OCI-LY3 (cell line): ENCODE data around the gene SEMA5B.

ENCODE experiments used
- H2AFZ ChIP-seq: fragments of 200-600, 300-600 bp; shearing (Covaris generic); 2 replicates; pipeline ENCODE4 v1.6.0; 2014; ENCODE audit warnings: antibody characterized with exemption, low read depth, low read length
- H3K27ac ChIP-seq: fragments of 200-600, 300-600 bp; sonication (generic); 2 replicates; pipeline ENCODE4 v1.5.1; 2014; ENCODE audit warnings: mild to moderate bottlenecking, low read length, moderate library complexity, mixed read lengths
- H3K27me3 ChIP-seq: fragments of 200-600, 300-600 bp; sonication (generic); 2 replicates; pipeline ENCODE4 v1.6.1; 2014; ENCODE audit warnings: low read depth, low read length, mixed read lengths
- H3K36me3 ChIP-seq: fragments of 200-600, 300-600 bp; sonication (generic); replicated peaks from 2 replicates; pipeline ENCODE3; 2014; ENCODE audit warnings: low read depth, low read length, mixed read lengths
- H3K4me1 ChIP-seq: fragments of 300-600, 200-600 bp; sonication (generic); 2 replicates; pipeline ENCODE4 v1.6.1; 2014; ENCODE audit warnings: low read length, mixed read lengths
- H3K4me2 ChIP-seq: fragments of 200-600, 300-600 bp; sonication (generic); 2 replicates; pipeline ENCODE4 v1.6.1; 2014; ENCODE audit warnings: low read length, mixed read lengths
- H3K4me3 ChIP-seq: fragments of 300-600, 200-600 bp; sonication (generic); 2 replicates; pipeline ENCODE4 v1.5.1; 2014; ENCODE audit warnings: antibody characterized with exemption, mild to moderate bottlenecking, low read length, moderate library complexity
- H3K79me2 ChIP-seq: fragments of 300-600, 200-600 bp; shearing (Covaris generic); 2 replicates; pipeline ENCODE4 v1.6.1; 2014; ENCODE audit warnings: mild to moderate bottlenecking, low read length, mixed read lengths
- H3K9ac ChIP-seq: fragments of 300-600, 200-600 bp; shearing (Covaris generic); 2 replicates; pipeline ENCODE4 v1.6.0; 2014; ENCODE audit warnings: mild to moderate bottlenecking, low read length, moderate library complexity
- H3K9me3 ChIP-seq: fragments of 200-600, 300-600 bp; shearing (Covaris generic); 2 replicates; pipeline ENCODE4 v1.6.1; 2014; ENCODE audit warnings: low read length, mixed read lengths; ENCODE audit not compliant: insufficient read depth
- H4K20me1 ChIP-seq: fragments of 200-600, 300-600 bp; sonication (generic); 2 replicates; pipeline ENCODE4 v1.6.1; 2016; ENCODE audit warnings: low read length, mixed read lengths; ENCODE audit not compliant: insufficient read depth
- EZH2phosphoT487 ChIP-seq: fragments of 200-600 bp; shearing (Covaris generic); IDR thresholded peaks from 2 replicates; pipeline ENCODE4 v1.6.1; 2018; ENCODE audit warnings: antibody characterized with exemption, mixed run types, low read depth
- TF ChIP-seq, protein P1 (sequence below): fragments of 200-600, 300-600 bp; sonication (generic); IDR thresholded peaks from 2 replicates; pipeline ENCODE4 v1.5.1; 2014; ENCODE audit warnings: antibody characterized with exemption, low read length, low read depth

The SEMA5B gene

GRCh38 chr3:122994954-122995353 is 32.6 kb downstream of the SEMA5B start:
- H3K27ac ChIP-seq: no peak overlapping the region
- H3K79me2 ChIP-seq: no peaks in the 10 kb centered on the region
- H3K36me3 ChIP-seq: no peaks in the 10 kb centered on the region
- H3K4me2 ChIP-seq: no peak overlapping the region
- H3K9me3 ChIP-seq: no peaks in the 10 kb centered on the region
- peaks cover 6% of the 10 kb centered on the region; the same call in 1 of the 2 replicates for H3K4me1 ChIP-seq
- no peaks in the 10 kb centered on the region for H4K20me1 ChIP-seq
- H3K4me3 ChIP-seq: no peak overlapping the region
- no peak overlapping the region for H3K9ac ChIP-seq
- TF ChIP-seq, protein P1, sequence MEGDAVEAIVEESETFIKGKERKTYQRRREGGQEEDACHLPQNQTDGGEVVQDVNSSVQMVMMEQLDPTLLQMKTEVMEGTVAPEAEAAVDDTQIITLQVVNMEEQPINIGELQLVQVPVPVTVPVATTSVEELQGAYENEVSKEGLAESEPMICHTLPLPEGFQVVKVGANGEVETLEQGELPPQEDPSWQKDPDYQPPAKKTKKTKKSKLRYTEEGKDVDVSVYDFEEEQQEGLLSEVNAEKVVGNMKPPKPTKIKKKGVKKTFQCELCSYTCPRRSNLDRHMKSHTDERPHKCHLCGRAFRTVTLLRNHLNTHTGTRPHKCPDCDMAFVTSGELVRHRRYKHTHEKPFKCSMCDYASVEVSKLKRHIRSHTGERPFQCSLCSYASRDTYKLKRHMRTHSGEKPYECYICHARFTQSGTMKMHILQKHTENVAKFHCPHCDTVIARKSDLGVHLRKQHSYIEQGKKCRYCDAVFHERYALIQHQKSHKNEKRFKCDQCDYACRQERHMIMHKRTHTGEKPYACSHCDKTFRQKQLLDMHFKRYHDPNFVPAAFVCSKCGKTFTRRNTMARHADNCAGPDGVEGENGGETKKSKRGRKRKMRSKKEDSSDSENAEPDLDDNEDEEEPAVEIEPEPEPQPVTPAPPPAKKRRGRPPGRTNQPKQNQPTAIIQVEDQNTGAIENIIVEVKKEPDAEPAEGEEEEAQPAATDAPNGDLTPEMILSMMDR: no peak
- TF ChIP-seq EZH2phosphoT487: no peak
- no peak overlapping the region for H2AFZ ChIP-seq
- H3K27me3 ChIP-seq: peaks cover 46% of the 10 kb centered on the region

- Histone ChIP-seq H2AFZ (no peak overlapping the region), H3K27ac (no peak overlapping the region), H3K4me1 (no peaks in the 10 kb centered on the region; the same call in 1 of the 2 replicates), H3K9ac (no peak overlapping the region), H3K79me2 (no peaks in the 10 kb centered on the region), H3K27me3 (peaks cover 62% of the 10 kb centered on the region), H3K9me3 (no peaks in the 10 kb centered on the region), H3K36me3 (no peaks in the 10 kb centered on the region), H3K4me2 (no peak overlapping the region), H4K20me1 (no peaks in the 10 kb centered on the region), H3K4me3 (no peak overlapping the region)
- TF ChIP-seq, protein P1: no peak
- no peak for TF ChIP-seq EZH2phosphoT487
Observed at GRCh38 chr3:122993124-122993978, 34.2 kb downstream of the SEMA5B start.

DNA sequence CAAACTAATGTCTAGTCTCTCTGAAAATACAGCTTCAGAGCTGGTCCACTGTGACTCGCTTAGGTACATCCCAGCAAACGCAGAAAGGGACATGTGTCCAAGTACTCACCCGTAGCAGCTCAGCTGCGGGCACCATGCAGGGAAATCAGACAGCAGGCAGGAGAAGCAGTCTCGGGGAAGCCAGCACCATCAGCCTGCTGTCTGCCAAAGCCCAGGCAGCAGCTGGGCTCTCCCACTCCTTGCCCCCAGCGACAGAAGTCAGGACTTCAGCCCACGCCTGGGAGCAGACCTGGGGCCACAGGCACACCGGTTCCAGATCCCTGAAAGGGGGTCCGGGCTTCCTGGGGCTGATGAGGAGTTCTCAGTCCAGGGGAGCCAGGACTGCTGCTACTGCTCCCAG is 34.9 kb downstream of the SEMA5B start:
- Histone ChIP-seq H3K4me1 (peaks cover 7% of the 10 kb centered on the region), H3K27ac (no peak overlapping the region), H3K9me3 (no peaks in the 10 kb centered on the region), H4K20me1 (no peaks in the 10 kb centered on the region), H2AFZ (no peak overlapping the region), H3K79me2 (no peaks in the 10 kb centered on the region), H3K4me2 (no peak overlapping the region), H3K9ac (no peak overlapping the region), H3K27me3 (peaks cover 67% of the 10 kb centered on the region), H3K36me3 (no peaks in the 10 kb centered on the region), H3K4me3 (no peak overlapping the region)
- TF ChIP-seq EZH2phosphoT487: no peak
- TF ChIP-seq, protein P1: no peak

GRCh38 chr3:122992133-122992532 is 35.4 kb downstream of the SEMA5B start:
- Histone ChIP-seq H3K4me1 (peaks cover 11% of the 10 kb centered on the region), H2AFZ (no peak overlapping the region), H3K27ac (no peak overlapping the region), H3K9ac (no peak overlapping the region), H3K9me3 (no peaks in the 10 kb centered on the region), H3K27me3 (peaks cover 67% of the 10 kb centered on the region), H4K20me1 (no peaks in the 10 kb centered on the region), H3K4me2 (no peak overlapping the region), H3K4me3 (no peak overlapping the region), H3K79me2 (no peaks in the 10 kb centered on the region), H3K36me3 (no peaks in the 10 kb centered on the region)
- TF ChIP-seq EZH2phosphoT487: no peak
- TF ChIP-seq, protein P1: no peak
